GM19463 (cell line): ENCODE results near the gene IWS1.
"Not testable (repeated sequence)": the region's sequence is repeated elsewhere in the genome, so short reads cannot be mapped to it uniquely, and the experiment has no call there.

Experiments
- ATAC-seq: cut with Tn5 transposase; IDR thresholded peaks from one replicate; pipeline ENCODE4 v1.9.1; 2021; ENCODE audit warnings: mild to moderate bottlenecking, moderate library complexity; ENCODE audit not compliant: unreplicated experiment

IWS1 gene

GRCh38 chr2:127561371-127561770, 35.1 kb upstream of the IWS1 start:
- ATAC-seq, result no peak

- ATAC-seq, result no peak
These were observed 34.6 kb upstream of the IWS1 start for GRCh38 chr2:127560931-127561280.

DNA sequence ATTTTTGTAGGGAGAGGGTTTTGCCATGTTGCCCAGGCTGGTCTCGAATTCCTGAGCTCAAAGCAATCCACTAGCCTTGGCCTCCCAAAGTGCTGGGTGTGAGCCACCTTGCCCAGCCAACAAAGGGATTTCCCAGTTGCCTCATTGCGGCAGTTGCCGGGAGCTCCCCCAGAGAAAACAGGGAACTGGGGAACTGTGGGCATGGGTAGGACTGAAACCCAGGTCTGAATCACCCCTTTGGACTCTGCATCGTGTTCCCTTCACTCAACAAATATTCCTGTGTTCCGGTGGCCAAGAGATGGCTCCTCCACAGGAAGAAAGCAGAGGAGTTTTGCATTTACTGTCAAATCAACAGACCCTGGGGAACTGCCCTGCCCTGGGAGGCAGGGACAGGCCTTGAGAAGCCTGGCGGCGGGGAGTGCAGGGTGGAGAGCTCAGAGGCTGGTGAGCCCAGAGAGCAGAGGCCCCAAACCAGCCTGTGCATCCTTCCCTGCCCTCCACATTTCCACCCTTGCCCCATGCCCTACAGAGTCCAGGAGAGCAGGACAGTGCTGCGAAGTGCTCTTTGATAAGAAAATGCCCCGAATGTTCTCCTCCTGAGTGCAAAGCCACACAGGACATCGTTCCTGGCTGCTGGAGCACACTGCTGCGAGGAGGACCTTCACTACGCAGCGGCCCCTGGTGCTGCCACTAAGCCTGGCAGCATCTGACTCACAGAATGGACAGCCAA, 34.1 kb upstream of the IWS1 start:
- no peak for ATAC-seq

DNA sequence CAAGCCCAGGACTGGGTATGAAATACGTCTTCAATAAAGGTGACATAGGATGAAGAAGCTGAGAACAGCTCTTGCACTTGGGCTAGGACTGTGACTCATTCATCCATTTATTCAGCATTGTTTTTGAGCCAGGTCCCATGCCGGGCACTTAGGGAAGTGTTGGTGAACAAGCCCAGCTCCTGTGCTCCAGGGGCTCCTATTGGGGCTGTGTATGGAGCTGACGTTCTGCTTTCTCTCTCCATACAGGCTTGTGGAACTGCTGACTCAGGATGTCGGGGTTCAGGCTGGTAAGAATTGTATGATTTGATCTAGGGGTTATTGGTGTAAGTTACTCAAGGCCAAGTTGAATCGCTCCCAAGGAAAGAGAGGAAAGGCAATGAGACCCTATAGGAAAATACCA, 33.2 kb upstream of the IWS1 start:
- no peak for ATAC-seq

DNA sequence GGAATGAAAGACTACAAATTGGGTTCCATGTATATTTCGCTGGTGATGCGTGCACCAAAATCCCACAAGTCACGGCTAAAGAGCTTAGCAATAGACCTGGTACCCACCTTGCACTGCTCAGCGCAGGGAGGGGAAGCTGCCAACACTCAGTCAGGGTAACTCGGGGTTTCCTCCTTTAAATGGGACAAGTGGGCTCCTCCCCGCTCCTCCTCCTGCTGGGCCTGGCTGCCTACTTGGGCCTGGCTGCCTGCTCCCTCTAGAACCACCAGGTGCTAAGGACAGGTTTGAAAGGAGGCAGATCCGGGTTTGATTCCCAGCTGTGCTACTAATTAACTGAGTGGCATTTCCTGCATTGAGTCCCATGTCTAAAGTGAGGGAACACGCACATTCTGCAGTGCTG, 32.6 kb upstream of the IWS1 start:
- no peak for ATAC-seq

DNA sequence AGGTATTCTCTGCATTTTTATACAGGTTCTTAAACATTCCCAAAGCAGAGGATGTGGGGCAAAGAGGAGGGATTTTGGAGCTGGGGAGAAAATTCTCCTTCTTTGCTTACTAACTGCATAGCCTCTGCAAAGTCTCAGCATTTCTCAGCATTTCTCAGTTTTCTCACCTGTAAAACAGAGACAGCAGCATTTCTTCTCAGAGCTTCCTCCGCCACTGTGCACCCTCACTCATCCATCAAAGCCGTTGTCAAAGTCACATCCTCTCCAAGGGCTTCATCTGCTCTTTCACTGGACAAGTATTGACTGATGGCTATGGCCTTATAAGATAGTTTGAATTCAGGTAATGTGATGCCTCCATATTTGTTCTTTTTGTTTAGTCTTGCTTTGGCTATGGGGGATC, 26.6 kb upstream of the IWS1 start:
- ATAC-seq, result no peak

GRCh38 chr2:127552336-127552735, 26.0 kb upstream of the IWS1 start:
- ATAC-seq, result no peak

- no peak for ATAC-seq
These were observed 25.1 kb upstream of the IWS1 start for GRCh38 chr2:127551221-127551930.

- no peak for ATAC-seq
These were observed 20.5 kb upstream of the IWS1 start for GRCh38 chr2:127546797-127547196.

DNA sequence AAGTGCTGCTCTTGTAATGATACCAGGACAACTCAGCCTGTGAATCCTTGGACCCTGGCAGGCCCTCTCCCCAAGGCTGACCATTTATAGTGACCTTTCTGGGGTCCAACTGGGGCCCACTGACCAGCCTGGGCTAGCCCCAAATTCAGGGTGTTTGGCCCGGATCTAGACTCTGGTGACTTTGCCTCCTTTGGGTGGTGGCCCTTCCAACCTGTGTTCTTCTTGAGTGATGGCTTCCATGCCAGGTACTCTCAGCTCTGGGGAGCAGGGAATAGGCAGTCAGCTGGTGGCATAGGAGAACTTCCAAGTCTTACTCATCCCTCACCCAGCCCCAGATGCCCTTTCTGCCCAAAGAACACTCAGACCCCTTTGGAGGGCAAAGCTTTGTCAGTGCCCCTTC, 19.5 kb upstream of the IWS1 start:
- no peak for ATAC-seq

GRCh38 chr2:127545189-127545588, 18.9 kb upstream of the IWS1 start:
- no peak for ATAC-seq

DNA sequence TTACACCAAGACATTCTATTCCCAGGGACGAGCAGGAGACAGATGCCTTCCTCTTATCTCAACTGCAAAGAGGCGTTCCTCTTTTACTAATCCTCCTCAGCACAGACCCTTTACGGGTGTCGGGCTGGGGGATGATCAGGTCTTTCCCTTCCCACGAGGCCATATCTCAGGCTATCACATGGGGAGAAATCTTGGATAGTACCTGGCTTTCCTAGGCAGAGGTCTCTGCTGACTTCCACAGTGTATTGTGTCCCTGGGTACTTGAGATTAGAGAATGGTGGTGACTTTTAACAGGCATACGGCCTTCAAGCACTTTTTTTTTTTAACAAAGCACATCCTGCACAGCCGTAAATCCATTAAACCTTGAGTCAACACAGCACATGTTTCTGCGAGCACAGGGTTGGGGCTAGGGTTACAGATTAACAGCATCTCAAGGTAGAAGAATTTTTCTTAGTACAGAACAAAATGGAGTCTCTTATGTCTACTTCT, 16.8 kb upstream of the IWS1 start:
- not testable (repeated sequence) for ATAC-seq

- ATAC-seq, result no peak
These were observed 15.9 kb upstream of the IWS1 start for GRCh38 chr2:127542231-127542630.

DNA sequence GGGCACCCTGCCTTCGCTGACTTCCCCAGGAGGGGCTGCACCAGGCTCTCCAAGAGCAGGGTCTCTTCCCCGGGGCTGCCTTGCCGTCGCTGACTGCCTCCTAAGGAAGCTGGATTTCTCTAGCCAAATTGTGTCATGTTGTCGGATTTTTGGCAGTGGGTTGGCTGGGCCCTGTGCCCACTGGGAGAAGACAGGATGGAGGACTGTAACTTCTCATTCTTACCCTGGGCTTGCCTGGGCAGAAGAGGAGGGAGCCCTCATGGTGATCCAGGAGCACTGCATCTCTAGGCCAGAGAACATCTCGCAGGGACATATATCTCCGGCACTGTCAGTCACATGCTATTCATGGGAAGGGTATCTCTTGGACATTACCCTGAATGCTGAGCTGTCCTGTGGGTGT, 15.5 kb upstream of the IWS1 start:
- ATAC-seq, result no peak

GRCh38 chr2:127537644-127538043, 11.4 kb upstream of the IWS1 start:
- ATAC-seq, result no peak

- no peak for ATAC-seq
These were observed 10.6 kb upstream of the IWS1 start for GRCh38 chr2:127536707-127537541.

GRCh38 chr2:127535918-127536317, 9.6 kb upstream of the IWS1 start:
- ATAC-seq, result no peak

- ATAC-seq, result no peak
These were observed 9.2 kb upstream of the IWS1 start, which contains the start of gene MYO7B for GRCh38 chr2:127535422-127535901. MYO7B (plus strand) TSS chr2:127535683; CDS start chr2:127559723, 24,040 bp downstream.

DNA sequence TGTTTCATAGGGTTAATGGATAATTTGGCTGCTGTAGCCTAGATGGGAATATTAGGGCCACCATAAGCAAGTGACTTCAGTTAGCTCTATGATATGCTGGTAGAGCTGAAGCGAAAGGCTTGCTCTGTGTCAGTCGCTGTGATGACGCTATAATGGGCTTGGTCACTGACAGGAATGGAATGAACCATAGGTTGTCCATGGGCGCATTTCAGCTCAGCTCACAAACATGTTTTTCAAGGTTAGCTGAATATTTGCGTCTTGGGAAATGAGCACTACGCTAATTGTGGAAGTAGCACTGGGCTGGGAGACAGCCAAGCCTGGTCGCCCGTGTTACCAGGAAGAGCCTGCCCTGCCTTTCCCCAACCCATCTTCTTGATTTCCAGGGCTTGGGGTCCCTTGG, 6.0 kb upstream of the IWS1 start:
- no peak for ATAC-seq

DNA sequence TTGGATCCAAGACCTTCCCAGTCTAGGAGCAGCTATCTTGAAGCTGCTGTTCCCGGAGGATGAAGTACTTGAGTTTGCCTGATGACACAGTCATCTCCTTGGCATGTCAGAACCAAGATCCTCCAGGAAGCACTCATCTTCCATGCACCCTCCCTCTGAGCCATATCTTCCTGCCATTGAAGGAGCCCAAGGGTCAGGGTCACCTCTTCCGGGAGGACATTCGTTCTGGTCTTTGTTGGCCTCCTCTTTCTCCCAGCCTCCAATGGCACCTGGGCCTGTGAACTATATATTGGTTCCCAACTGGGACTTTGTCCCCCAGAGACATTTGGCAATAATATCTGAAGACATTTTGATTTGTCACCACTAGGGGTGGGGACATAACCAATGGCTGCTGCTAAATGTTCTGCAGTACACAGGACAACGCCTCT, 4.9 kb upstream of the IWS1 start:
- no peak for ATAC-seq
